ENCODE results near the gene NSL1.
A peak's percentile ranks its signal among the peaks of the same experiment; 100 is the strongest.

NSL1 gene

GRCh38 chr1:212805767-212806166 is 14.2 kb upstream of the NSL1 start:
- no peaks in the 10 kb centered on the region for H3K9me3 ChIP-seq (ENCODE audit: control insufficient read depth, low read length)
- no peak overlapping the region for H3K9ac ChIP-seq
- H3K27me3 ChIP-seq (ENCODE audit: control insufficient read depth, insufficient read depth, low read length): no peaks in the 10 kb centered on the region
- no peaks in the 10 kb centered on the region for H3K4me1 ChIP-seq
- H3K36me3 ChIP-seq (ENCODE audit: control insufficient read depth, insufficient read depth, low read length): no peaks in the 10 kb centered on the region
- no peak overlapping the region for H2AFZ ChIP-seq
- H3K4me3 ChIP-seq (ENCODE audit: low read depth, low read length): no peak overlapping the region
- TF ChIP-seq, protein P1, sequence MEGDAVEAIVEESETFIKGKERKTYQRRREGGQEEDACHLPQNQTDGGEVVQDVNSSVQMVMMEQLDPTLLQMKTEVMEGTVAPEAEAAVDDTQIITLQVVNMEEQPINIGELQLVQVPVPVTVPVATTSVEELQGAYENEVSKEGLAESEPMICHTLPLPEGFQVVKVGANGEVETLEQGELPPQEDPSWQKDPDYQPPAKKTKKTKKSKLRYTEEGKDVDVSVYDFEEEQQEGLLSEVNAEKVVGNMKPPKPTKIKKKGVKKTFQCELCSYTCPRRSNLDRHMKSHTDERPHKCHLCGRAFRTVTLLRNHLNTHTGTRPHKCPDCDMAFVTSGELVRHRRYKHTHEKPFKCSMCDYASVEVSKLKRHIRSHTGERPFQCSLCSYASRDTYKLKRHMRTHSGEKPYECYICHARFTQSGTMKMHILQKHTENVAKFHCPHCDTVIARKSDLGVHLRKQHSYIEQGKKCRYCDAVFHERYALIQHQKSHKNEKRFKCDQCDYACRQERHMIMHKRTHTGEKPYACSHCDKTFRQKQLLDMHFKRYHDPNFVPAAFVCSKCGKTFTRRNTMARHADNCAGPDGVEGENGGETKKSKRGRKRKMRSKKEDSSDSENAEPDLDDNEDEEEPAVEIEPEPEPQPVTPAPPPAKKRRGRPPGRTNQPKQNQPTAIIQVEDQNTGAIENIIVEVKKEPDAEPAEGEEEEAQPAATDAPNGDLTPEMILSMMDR (IDR thresholded peaks at IDR 0.05): no peak
- no peak overlapping the region for H3K4me2 ChIP-seq (ENCODE audit: low read length)
- no peak overlapping the region for H3K27ac ChIP-seq
- no peaks in the 10 kb centered on the region for H3K79me2 ChIP-seq

DNA sequence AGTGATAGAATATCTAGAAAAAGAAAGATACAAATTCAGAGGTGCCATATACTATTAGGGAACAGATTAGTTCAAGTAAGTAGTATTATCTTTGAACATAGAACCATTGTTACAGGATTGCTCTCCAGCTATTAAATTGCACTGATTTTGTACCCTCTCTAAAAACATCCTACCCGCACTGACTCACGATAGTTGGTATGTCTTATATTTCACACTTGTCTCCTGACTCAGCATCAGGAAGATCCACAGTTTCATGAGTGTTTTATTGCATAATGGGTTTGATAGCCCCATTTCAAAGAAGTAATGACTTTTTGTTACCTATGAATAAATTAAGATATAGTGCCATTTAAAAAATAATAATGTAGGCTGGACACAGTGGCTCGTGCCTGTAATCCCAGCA is 6.1 kb upstream of the NSL1 start:
- Histone ChIP-seq H3K27me3 (ENCODE audit: control insufficient read depth, insufficient read depth, low read length) (no peaks in the 10 kb centered on the region), H3K27ac (no peak overlapping the region), H3K9me3 (ENCODE audit: control insufficient read depth, low read length) (no peaks in the 10 kb centered on the region), H3K4me1 (no peaks in the 10 kb centered on the region), H3K9ac (no peak overlapping the region), H3K36me3 (ENCODE audit: control insufficient read depth, insufficient read depth, low read length) (no peaks in the 10 kb centered on the region), H3K4me3 (ENCODE audit: low read depth, low read length) (no peak overlapping the region), H2AFZ (no peak overlapping the region), H3K4me2 (ENCODE audit: low read length) (no peak overlapping the region), H3K79me2 (no peaks in the 10 kb centered on the region)
- TF ChIP-seq, protein P1 (IDR thresholded peaks at IDR 0.05): no peak

- Histone ChIP-seq H3K9me3 (ENCODE audit: control insufficient read depth, low read length) (no peaks in the 10 kb centered on the region), H3K4me2 (ENCODE audit: low read length) (no peak overlapping the region), H3K4me1 (no peaks in the 10 kb centered on the region), H3K36me3 (ENCODE audit: control insufficient read depth, insufficient read depth, low read length) (no peaks in the 10 kb centered on the region), H3K27me3 (ENCODE audit: control insufficient read depth, insufficient read depth, low read length) (no peaks in the 10 kb centered on the region), H3K27ac (no peak overlapping the region), H3K4me3 (ENCODE audit: low read depth, low read length) (no peak overlapping the region), H2AFZ (no peak overlapping the region), H3K9ac (no peak overlapping the region), H3K79me2 (no peaks in the 10 kb centered on the region)
- TF ChIP-seq, protein P1 (IDR thresholded peaks at IDR 0.05): no peak
Observed at GRCh38 chr1:212794561-212795014, 3.0 kb upstream of the NSL1 start.

- TF ChIP-seq, protein P1 (IDR thresholded peaks at IDR 0.05): no peak
- H3K79me2 ChIP-seq: no peaks in the 10 kb centered on the region
- H3K27ac ChIP-seq: peak overlapping the region; percentile 92
- no peaks in the 10 kb centered on the region for H3K4me1 ChIP-seq
- peak overlapping the region; percentile 92 for H3K4me3 ChIP-seq (ENCODE audit: low read depth, low read length)
- H3K27me3 ChIP-seq (ENCODE audit: control insufficient read depth, insufficient read depth, low read length): no peaks in the 10 kb centered on the region
- no peaks in the 10 kb centered on the region for H3K9me3 ChIP-seq (ENCODE audit: control insufficient read depth, low read length)
- no peak overlapping the region for H3K9ac ChIP-seq
- H3K36me3 ChIP-seq (ENCODE audit: control insufficient read depth, insufficient read depth, low read length): no peaks in the 10 kb centered on the region
- peak overlapping the region; percentile 98 for H2AFZ ChIP-seq
- H3K4me2 ChIP-seq (ENCODE audit: low read length): peak overlapping the region; percentile 81
Observed at GRCh38 chr1:212792396-212792908, 875 bp upstream of the NSL1 start.

GRCh38 chr1:212791261-212791675 is 309 bp downstream of the NSL1 start:
- Histone ChIP-seq H3K9ac (no peak overlapping the region), H2AFZ (peak overlapping the region; percentile 98), H3K4me3 (ENCODE audit: low read depth, low read length) (peak overlapping the region; percentile 92), H3K9me3 (ENCODE audit: control insufficient read depth, low read length) (no peaks in the 10 kb centered on the region), H3K79me2 (no peaks in the 10 kb centered on the region), H3K36me3 (ENCODE audit: control insufficient read depth, insufficient read depth, low read length) (no peaks in the 10 kb centered on the region), H3K27me3 (ENCODE audit: control insufficient read depth, insufficient read depth, low read length) (no peaks in the 10 kb centered on the region), H3K4me2 (ENCODE audit: low read length) (peak overlapping the region; percentile 83), H3K27ac (peak overlapping the region; percentile 92), H3K4me1 (no peaks in the 10 kb centered on the region)
- TF ChIP-seq, protein P1 (IDR thresholded peaks at IDR 0.05): no peak
